H1 (cell line): Measurements from ENCODE around the gene BRCA1. TPM values are rescaled to one million over a fixed set of nuclear protein-coding genes. Genes with fewer than 3 reads are reported as not detected.

ENCODE experiments used
- BCL11A ChIP-seq, 2 experiments: IDR thresholded peaks; one replicate each; pipeline ENCODE4 v1.6.1; 2011; ENCODE audit warnings: low read depth in 2 of 2, low read length in 2 of 2, mild to moderate bottlenecking in 2 of 2
- RBBP5 ChIP-seq: IDR thresholded peaks from 2 replicates; pipeline ENCODE4 v1.7.1; 2012; ENCODE audit warnings: low read depth, mild to moderate bottlenecking, inconsistent platforms, low read length, moderate library complexity, borderline replicate concordance
- polyA plus RNA-seq, 7 experiments: library from polyadenylated mRNA; depleted of rRNA in 3 of 7; stranded (reverse) in 5 of 7; unstranded in 2 of 7; fragments of >200 nt in 5 of 7; fragments of 200-250 nt in 2 of 7; gene quantifications; 1 replicate in 5 of 7; 2 replicates in 1 of 7; 4 replicates in 1 of 7; pipeline versions ENCODE4 v1.2.1 to v1.2.3, GENCODE V29; 2011 to 2013; ENCODE audit warnings: missing spikeins in 2 of 7, mixed read lengths in 2 of 7
- total RNA-seq: library from RNA; stranded (reverse); fragmentation: NEBNext Ultra II Directional; extraction: Animal tissue kit (Norgen Biotek cat#: 25700); gene quantifications from 2 replicates; pipeline ENCODE4 v1.2.1, GENCODE V29; 2021

Gene BRCA1
- total and polyA plus RNA-seq, 2 of the 8 experiments (the other 6 are each of a cell fraction or from before 2014, with no cell fraction given), result 30.7 to 39.2 TPM

GRCh38 chr17:43031666-43032065 is 93.5 kb downstream of the BRCA1 start (continued):
- TF ChIP-seq RBBP5, result no peak
- TF ChIP-seq BCL11A (IDR thresholded peaks at IDR 0.05; ENCODE audit: low read depth in 2 of 2, low read length in 2 of 2), result no peak
- TF ChIP-seq, all 59 proteins: peak for 0
